ENCODE results near the gene PHLDB3. TPM values are rescaled to one million over a fixed set of nuclear protein-coding genes. Genes with fewer than 3 reads are reported as not detected.

Gene PHLDB3
- total RNA-seq, 1 donor from 2014 or later, result 3.4 TPM

DNA sequence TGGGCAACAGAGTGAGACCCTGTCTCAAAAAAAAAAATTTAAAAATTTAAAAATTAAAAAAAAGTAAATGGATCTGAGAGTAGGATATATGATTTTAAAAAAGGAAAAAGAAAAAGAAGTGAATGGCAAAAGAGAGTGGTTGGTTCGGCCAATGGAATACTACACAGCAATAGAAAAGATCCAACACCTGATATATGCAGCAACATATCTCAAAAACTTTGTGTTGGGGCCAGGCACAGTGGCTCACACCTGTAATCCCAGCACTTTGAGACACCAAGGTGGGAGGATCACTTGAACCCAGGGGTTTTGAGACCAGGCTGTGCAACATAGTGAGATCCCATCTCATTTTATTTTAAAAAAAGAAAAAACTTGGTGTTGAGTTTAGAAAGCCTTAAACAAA lies 37.8 kb downstream of the PHLDB3 start:
- H3K4me3 Mint-ChIP-seq, result no peak overlapping the region
- no peak overlapping the region for H3K4me2 ChIP-seq
- H3K36me3 Mint-ChIP-seq, result no peaks in the 10 kb centered on the region
- no peaks in the 10 kb centered on the region for H3K4me1 ChIP-seq
- no peak overlapping the region for H2AFZ ChIP-seq (replicated peaks)
- no peak for DNase-seq (ENCODE audit: low spot score)
- H3K79me2 ChIP-seq (ENCODE audit: low read depth), result no peaks in the 10 kb centered on the region
- peaks cover 13% of the 10 kb centered on the region for H3F3A ChIP-seq (ENCODE audit: low read depth)
- TF ChIP-seq CTCF (IDR thresholded peaks at IDR 0.05), result no peak
- no peak for TF ChIP-seq EZH2phosphoT487 (IDR thresholded peaks at IDR 0.05)
- no peak for TF ChIP-seq EZH2 (IDR thresholded peaks at IDR 0.05)
- H3K27ac ChIP-seq, result no peak overlapping the region
- H4K20me1 ChIP-seq (ENCODE audit: low read depth), result no peaks in the 10 kb centered on the region
- peaks cover 13% of the 10 kb centered on the region for H3K4me1 Mint-ChIP-seq
- H3K9ac ChIP-seq, result no peak overlapping the region
- no peak overlapping the region for H3K27ac Mint-ChIP-seq
- peaks cover 23% of the 10 kb centered on the region for H3K27me3 Mint-ChIP-seq (ENCODE audit: insufficient read depth, low read depth)
- H3K36me3 ChIP-seq, result no peaks in the 10 kb centered on the region
- no peaks in the 10 kb centered on the region for H3K9me3 ChIP-seq (ENCODE audit: low read depth)
- no peak overlapping the region for H3K4me3 ChIP-seq
- no peaks in the 10 kb centered on the region for H3K9me3 Mint-ChIP-seq
- H3K27me3 ChIP-seq, result peaks cover 50% of the 10 kb centered on the region

DNA sequence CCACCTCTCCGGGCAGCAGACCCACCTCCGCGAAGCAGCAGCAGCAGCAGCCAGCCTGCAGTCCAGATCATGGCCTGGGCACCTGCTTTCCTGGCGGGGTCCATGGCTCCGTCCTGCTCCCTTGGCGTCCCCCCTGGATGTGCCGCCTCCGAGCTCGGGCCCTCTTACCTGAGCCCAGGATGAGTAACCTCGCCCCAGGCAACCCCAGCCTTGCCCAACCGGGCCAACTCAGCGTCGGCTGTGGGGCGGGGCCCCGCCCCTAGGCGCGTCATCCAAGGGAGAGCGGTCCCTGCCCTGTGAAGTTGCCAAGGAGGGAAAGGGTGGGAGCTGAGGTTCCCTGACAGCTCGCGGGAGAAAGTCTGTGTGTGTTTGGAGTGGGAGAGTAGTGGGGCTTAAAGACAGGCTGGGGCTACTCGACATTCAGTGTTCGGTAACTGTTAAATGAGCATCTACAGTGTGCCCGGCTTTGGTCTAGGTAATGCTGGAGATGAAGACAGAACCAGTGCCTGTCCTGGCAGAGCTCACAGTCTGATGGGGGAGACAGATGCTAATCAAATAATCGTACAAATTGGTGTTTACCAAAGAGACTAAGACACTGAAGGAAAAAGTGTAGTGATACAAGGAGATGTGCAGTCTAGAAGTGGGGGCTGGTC lies 39.0 kb downstream of the PHLDB3 start, which contains the start of gene LYPD3:
LYPD3 (minus strand) TSS at position 141 of the 653 bp plus-strand sequence; CDS start at position 104, 37 bp downstream.
- Histone ChIP-seq H3K36me3 (no peaks in the 10 kb centered on the region), H3K27me3 (peaks cover 62% of the 10 kb centered on the region), H3K4me2 (peak within 1 kb of the TSS; percentile 67), H3K79me2 (ENCODE audit: low read depth) (no peaks in the 10 kb centered on the region), H2AFZ (replicated peaks) (peak within 1 kb of the TSS; percentile 97), H3K27ac (no peak within 1 kb of the TSS), H3K4me3 (peak within 1 kb of the TSS; percentile 77), H3K4me1 (no peaks in the 10 kb centered on the region), H3F3A (ENCODE audit: low read depth) (peaks cover 13% of the 10 kb centered on the region), H3K9me3 (ENCODE audit: low read depth) (no peaks in the 10 kb centered on the region), H4K20me1 (ENCODE audit: low read depth) (no peaks in the 10 kb centered on the region), H3K9ac (no peak within 1 kb of the TSS)
- H3K4me1 Mint-ChIP-seq, result peaks cover 13% of the 10 kb centered on the region
- H3K9me3 Mint-ChIP-seq, result no peaks in the 10 kb centered on the region
- TF ChIP-seq EZH2phosphoT487 (IDR thresholded peaks at IDR 0.05) (no peak), CTCF (IDR thresholded peaks at IDR 0.05) (no peak), EZH2 (IDR thresholded peaks at IDR 0.05) (no peak)
- H3K27me3 Mint-ChIP-seq (ENCODE audit: insufficient read depth, low read depth), result peaks cover 31% of the 10 kb centered on the region
- peak within 1 kb of the TSS; percentile 93 for H3K4me3 Mint-ChIP-seq
- no peak within 1 kb of the TSS for H3K27ac Mint-ChIP-seq
- H3K36me3 Mint-ChIP-seq, result no peaks in the 10 kb centered on the region
- peak; percentile 19 for DNase-seq (ENCODE audit: low spot score)

DNA sequence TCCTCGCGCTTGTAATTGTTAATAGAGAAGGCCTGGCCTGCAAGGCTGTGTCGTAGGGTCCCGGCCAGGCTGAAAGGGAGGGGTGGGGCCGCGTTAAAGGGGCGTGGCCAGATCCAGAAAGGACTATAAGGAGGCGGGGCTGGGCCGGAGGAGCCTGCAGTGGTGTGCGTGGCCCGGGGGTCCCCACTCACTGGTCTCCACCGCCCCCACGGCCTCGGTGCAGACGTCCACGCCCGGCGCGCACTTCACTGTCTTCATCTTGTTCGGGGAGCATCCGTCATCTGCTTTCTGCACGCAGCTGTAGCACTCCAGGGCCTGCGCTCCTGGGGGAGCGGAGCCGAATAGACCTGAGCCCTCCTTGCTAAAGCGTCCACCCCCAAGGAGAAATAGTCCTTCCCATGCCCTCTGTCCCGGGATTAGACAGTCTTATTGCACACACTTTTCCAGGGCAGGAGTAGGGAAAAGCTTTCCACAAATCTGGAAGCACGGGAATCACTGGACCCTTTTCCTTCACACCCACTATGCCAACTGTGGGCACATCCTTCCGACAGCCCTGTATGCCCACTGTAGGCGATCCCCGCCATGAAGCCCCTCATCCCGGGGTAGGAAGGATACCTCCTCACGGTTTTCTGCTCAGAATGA lies 40.3 kb downstream of the PHLDB3 start:
- peaks cover 10% of the 10 kb centered on the region for H3K4me1 Mint-ChIP-seq
- peak overlapping the region; percentile 97 for H2AFZ ChIP-seq (replicated peaks)
- peaks cover 13% of the 10 kb centered on the region for H3F3A ChIP-seq (ENCODE audit: low read depth)
- peak; percentile 84 for DNase-seq (ENCODE audit: low spot score)
- H3K4me3 ChIP-seq, result peak overlapping the region; percentile 77
- H3K36me3 ChIP-seq, result no peaks in the 10 kb centered on the region
- H3K79me2 ChIP-seq (ENCODE audit: low read depth), result no peaks in the 10 kb centered on the region
- H3K4me1 ChIP-seq, result no peaks in the 10 kb centered on the region
- peaks cover 37% of the 10 kb centered on the region for H3K27me3 Mint-ChIP-seq (ENCODE audit: insufficient read depth, low read depth)
- H3K27me3 ChIP-seq, result peaks cover 63% of the 10 kb centered on the region
- no peaks in the 10 kb centered on the region for H3K9me3 ChIP-seq (ENCODE audit: low read depth)
- no peak overlapping the region for H3K9ac ChIP-seq
- no peak overlapping the region for H3K27ac ChIP-seq
- H3K9me3 Mint-ChIP-seq, result no peaks in the 10 kb centered on the region
- H3K36me3 Mint-ChIP-seq, result no peaks in the 10 kb centered on the region
- H3K4me2 ChIP-seq, result peak overlapping the region; percentile 67
- TF ChIP-seq EZH2 (IDR thresholded peaks at IDR 0.05), result no peak
- no peak for TF ChIP-seq EZH2phosphoT487 (IDR thresholded peaks at IDR 0.05)
- no peak for TF ChIP-seq CTCF (IDR thresholded peaks at IDR 0.05)
- H4K20me1 ChIP-seq (ENCODE audit: low read depth), result no peaks in the 10 kb centered on the region
- H3K4me3 Mint-ChIP-seq, result peak overlapping the region; percentile 93
- no peak overlapping the region for H3K27ac Mint-ChIP-seq

Data from neural progenitor cell (in vitro differentiated cells).